ENCODE data around the gene SBF2. TPM values are rescaled to one million over a fixed set of nuclear protein-coding genes. Genes with fewer than 3 reads are reported as not detected.
"Not testable (repeated sequence)": the region's sequence is repeated elsewhere in the genome, so short reads cannot be mapped to it uniquely, and the experiment has no call there.

The SBF2 gene
- total RNA-seq, 1 donor from 2014 or later, result 141 TPM

DNA sequence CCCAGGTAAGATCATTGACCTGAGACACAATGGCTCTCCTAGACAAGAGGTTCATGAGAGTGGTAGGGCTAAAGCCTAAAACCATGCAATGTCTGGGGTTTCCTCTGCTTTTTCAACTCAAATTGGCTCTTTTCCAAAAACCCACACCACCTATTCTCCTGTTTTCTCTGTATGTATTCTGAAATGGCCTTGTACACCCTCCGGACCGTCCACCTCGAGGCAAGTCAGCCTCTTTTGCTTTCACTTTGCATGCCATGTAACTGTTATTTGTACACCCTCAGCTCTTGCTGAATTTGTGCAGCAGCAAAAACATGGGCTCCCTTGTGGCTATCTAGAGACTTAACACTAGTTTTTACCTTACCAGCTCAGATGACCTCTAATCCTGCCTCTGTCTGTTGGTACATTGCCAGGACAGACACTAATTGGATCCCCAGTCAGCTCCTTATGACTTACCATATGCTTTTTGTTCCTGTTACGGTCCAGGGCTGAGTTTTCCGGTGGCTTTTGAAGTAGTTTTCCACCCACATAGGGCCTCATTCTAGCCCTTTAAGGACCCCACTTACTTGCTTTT is 288.0 kb downstream of the SBF2 start:
- intact Hi-C loops (cut with DNase I), result no loop called here
- ATAC-seq (no peak), DNase-seq (ENCODE audit: low spot score) (no peak)

GRCh38 chr11:10004526-10005113 is 289.4 kb downstream of the SBF2 start:
- no peak for ATAC-seq
- intact Hi-C loops (cut with DNase I), result no loop called here
- DNase-seq (ENCODE audit: low spot score), result no peak

DNA sequence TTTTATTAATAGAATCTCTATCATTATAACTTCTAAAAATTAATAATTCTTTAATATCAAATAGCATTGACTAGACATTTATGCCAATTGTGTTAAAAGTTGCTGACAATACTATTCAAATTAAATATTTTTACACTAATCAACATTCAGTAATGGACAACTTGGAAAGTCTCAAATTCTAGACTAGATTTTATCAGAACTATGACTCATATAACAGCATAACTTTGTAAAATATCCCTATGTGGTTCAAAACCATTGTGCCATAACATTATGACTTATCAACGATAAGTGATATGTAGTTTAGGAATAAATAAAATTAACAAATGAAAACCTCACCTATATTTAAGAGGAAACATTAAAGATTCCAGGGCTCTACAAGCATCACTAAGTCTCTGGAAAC is 291.8 kb downstream of the SBF2 start:
- no peak for ATAC-seq
- intact Hi-C loops (cut with DNase I), result no loop called here
- no peak for DNase-seq (ENCODE audit: low spot score)

DNA sequence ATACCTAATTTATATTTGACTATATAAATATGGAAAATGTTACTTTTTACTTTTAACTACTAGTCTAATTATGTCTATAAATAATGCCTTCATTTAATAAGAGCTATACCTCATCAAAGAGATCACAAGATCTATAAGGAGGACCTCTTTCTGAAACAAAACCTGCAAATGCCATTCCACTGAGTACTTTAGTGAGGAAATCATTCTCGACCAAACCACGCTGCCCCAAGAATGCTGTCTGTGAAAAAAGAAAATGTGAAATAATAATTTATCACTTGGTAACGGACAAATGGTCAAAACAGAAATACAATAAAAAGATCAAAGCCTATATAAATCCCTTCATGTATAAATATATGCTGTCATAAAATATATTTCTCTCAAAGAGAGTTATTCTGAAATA is 301.7 kb downstream of the SBF2 start:
- DNase-seq (ENCODE audit: low spot score) (no peak), ATAC-seq (no peak)
- intact Hi-C loops (cut with DNase I), result no loop called here

DNA sequence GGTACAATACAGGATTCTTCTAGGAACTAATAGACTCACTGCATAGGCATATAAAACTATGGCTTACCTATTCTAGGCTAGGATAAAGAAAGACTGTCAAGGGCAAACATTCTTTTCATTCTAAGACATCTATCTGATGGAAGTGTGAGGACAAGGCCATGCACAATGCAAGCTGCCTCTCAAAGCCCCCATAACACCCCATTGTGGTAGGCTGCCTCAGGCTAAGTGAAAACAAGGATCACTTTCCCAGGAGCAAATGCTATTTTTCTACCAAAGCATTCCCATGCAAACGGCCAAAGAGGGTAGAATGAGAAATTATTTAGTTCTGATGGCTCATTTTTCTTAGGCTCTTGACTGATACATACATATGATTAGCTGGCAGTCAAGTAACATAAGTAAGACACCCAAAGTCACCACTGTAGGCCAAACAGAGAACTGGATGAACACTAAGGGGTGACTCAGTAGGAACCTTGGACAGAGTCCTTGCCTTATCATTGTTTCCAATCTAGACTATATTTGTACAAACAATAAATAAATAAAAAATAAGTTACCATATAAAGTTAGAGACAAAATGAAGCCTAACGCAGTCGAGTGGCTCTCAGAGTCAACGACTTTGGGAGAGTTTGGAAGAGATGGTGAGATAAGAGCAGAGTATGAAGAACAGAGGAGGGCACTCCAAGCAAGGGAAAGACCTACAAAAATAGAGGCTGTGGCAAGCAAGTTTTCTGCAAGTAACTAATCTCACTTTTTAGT is 303.6 kb downstream of the SBF2 start:
- intact Hi-C loops (cut with DNase I), result no loop called here
- DNase-seq (ENCODE audit: low spot score) (no peak), ATAC-seq (peak; percentile 79)

DNA sequence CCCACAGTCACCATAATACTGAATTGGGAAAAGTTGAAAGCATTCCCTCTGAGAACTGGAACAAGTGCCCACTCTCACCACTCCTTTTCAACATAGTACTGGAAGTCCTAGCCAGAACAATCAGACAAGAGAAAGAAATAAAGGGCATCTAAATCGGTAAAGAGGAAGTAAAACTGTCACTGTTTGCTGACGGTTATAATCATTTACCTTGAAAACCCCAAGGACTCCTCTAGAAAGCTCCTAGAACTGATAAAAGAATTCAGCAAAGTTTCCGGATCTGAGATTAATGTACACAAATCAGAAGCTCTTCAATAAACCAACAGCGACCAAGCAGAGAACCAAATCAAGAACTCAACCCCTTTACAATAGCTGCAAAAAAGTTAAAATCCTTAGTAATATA is 306.7 kb downstream of the SBF2 start:
- intact Hi-C loops (cut with DNase I); ATAC-seq; DNase-seq (ENCODE audit: low spot score): not testable (repeated sequence)

- ATAC-seq, result no peak
- DNase-seq (ENCODE audit: low spot score), result no peak
- intact Hi-C loops (cut with DNase I), result no loop called here
These were observed 311.0 kb downstream of the SBF2 start for GRCh38 chr11:9982796-9983579.

DNA sequence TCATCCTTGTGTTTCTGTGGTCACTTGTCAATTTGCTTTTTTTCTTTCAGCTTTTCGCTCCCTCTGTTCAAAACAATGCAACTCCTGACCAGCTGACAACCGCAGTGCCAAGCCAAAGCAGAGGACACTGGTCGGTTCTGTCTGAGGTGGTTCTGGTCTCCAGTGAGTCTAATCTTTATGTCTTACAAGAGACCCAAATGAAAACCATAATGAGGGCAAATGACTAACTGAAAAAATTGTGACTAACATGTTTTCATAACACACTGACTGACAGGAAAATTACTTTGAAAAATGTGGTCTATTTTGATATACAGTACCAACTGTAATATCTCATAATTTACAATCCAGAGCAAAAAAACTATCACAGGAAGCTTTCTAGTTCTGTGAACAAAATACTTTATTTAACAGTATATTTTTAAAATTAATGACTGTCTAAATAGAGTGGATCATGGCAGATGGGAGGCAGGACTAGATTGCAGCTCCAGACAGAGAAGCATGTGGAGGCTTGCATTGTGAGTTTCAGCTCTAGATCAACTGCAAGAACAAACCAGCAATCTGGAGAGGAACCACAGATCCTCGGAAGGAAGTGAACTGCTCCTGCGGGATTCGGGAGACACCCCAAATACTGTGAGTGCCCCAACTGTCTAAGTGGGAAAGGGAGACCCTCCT is 311.8 kb downstream of the SBF2 start:
- no peak for DNase-seq (ENCODE audit: low spot score)

GRCh38 chr11:9980931-9981330 is 313.1 kb downstream of the SBF2 start:
- ATAC-seq (no peak), DNase-seq (ENCODE audit: low spot score) (no peak)
- intact Hi-C loops (cut with DNase I), result no loop called here

More for the DNA sequence above, 311.8 kb downstream of the SBF2 start:
- intact Hi-C loops (cut with DNase I), result no loop called here
- no peak for ATAC-seq

GRCh38 chr11:9977554-9977953 is 316.5 kb downstream of the SBF2 start:
- intact Hi-C loops (cut with DNase I), result no loop called here

GRCh38 chr11:9974375-9974774 is 319.6 kb downstream of the SBF2 start:
- DNase-seq (ENCODE audit: low spot score), result no peak
- no peak for ATAC-seq
- intact Hi-C loops (cut with DNase I), result loop anchor here (5.0 kb wide), 1 partner anchor 217 kb away; no protein-coding TSS in a partner anchor

More at GRCh38 chr11:9977554-9977953, 316.5 kb downstream of the SBF2 start:
- DNase-seq (ENCODE audit: low spot score), result no peak
- ATAC-seq, result no peak

DNA sequence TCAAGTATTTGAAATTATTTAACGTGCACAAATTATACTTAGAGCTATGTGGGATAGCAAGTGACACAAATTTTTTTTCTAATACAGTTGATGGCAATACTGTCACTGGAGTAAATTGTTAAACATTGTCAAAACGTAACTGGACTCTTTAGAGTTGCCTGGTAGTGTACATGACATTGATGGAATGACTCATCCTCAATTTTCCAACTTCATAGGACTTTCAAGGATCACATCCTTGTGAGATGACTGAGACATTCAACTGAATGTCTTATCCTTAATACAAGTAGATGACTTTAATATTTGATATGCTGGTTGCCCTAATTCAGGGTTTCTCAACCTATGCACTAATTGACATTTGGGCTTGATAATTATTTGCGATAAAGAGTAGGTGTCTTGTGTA is 320.1 kb downstream of the SBF2 start:
- DNase-seq (ENCODE audit: low spot score) (no peak), ATAC-seq (no peak)
- intact Hi-C loops (cut with DNase I), result loop anchor here (5.0 kb wide), 1 partner anchor 217 kb away; no protein-coding TSS in a partner anchor

DNA sequence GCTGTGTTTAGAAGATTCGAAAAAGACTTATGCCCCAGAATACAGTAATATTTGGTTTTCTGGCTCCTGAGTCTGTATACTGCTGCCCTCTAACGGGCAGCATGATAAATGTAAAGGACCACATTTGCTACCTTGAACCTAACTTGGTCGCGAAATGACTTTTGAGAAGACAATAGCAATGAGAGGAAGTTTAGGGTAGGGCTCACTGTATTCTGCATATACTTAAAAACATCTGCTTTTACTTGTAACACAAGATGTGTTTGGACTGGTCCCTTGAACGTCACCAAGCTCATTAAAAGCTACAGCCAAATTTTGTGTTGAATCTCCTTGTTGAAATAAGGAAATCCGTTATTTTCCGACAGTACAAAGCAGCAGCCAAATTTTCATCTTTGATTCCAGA is 321.0 kb downstream of the SBF2 start:
- intact Hi-C loops (cut with DNase I), result loop anchor here (5.0 kb wide), 1 partner anchor 216 kb away; no protein-coding TSS in a partner anchor
- no peak for DNase-seq (ENCODE audit: low spot score)
- peak; percentile 79 for ATAC-seq

DNA sequence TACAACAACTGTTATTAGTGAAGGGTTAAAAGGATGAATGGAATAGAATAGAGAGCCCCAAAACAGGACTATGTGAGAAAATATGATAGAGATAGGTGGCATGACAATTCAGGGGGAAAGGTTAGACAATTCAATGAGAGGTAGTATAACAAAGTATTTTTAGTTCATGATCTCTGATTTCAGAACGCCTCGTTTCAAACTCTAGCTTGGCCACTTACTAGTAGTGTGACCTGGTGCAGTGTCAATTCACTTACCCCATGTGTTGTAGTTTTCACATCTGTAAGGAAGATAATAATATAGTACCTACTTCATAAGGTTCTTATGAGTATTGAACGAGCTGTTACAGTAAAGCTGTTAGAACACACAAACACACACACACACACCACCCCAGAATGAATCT is 322.1 kb downstream of the SBF2 start:
- ATAC-seq (no peak), DNase-seq (ENCODE audit: low spot score) (no peak)
- intact Hi-C loops (cut with DNase I), result loop anchor here (5.0 kb wide), 1 partner anchor 215 kb away; no protein-coding TSS in a partner anchor

DNA sequence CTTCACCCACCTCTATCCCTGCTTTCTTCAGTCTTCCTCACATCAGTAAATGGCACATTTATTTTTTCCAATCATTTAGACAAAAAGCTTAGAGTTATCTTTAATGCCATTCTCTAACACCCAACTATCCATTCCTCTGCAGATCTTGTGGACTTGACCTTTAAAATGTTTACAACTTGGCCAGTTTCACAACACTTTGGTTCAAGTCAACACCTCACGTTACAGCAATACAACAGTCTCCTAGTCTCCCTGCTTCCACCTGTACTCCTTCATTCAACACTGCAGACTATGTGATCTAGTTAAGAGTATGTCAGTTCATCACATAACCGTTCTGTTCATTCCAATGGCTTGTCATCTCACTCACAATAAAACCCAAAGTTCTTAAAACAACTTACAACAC is 325.0 kb downstream of the SBF2 start:
- DNase-seq (ENCODE audit: low spot score), result no peak
- ATAC-seq, result no peak
- intact Hi-C loops (cut with DNase I), result no loop called here

DNA sequence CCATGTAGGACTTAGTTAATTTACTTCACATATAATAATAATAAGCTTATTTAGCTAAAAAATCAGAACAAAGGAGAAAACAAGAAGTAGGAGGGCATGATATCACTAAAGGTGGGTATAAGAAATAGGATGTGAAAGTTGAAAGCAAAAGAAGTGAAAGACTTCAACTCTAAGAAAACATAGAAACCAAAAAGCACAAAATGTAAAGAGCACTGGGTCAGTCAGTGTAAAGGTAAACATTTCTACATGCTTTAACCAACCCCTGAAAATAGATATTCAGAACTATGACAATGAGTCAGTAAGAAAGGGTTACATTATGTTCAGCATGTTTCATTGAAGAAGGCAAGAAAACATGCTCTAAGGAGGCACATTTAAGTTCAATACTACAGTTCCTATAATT is 331.3 kb downstream of the SBF2 start:
- intact Hi-C loops (cut with DNase I), result no loop called here
- DNase-seq (ENCODE audit: low spot score) (no peak), ATAC-seq (no peak)

DNA sequence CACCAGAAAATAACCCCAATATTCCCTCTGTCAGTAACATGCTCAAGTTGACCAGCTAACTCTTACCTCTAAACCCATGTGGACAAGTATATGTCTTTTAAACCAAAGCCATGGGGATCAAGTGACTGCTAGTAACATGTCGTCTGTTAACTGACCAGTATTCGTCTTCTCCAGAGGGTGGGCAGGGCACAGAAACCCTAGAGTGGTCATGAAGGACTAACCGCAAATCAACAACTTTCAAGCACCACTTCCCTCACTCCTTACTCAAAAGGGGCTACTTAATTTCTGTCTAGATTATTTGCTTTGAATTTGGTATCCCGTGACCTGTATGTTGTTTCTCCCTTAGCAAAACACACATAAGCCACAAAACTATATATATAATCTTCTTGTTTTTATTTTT is 336.9 kb downstream of the SBF2 start:
- no peak for DNase-seq (ENCODE audit: low spot score)
- intact Hi-C loops (cut with DNase I), result no loop called here
- no peak for ATAC-seq

DNA sequence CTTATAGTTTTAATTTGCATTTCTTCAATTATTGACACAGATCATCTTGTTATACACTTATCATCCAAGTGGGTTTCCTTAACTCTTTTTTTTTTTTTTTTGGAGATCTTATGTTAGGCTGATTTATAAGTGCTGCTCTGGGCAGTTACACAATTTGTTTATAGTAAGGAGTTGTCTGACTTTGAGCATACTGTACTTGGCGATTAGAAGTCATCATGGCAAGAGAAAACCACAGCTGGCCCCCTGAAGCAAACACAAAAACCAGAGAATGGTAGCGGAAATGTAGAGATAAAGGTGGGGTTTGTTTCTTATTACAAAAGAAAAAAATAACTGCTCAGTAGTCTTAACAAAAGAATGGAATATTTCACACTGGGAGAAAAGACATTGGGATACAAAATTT is 337.5 kb downstream of the SBF2 start:
- no peak for DNase-seq (ENCODE audit: low spot score)
- ATAC-seq, result no peak
- intact Hi-C loops (cut with DNase I), result no loop called here

- no peak for DNase-seq (ENCODE audit: low spot score)
- intact Hi-C loops (cut with DNase I), result no loop called here
- no peak for ATAC-seq
These were observed 338.6 kb downstream of the SBF2 start for GRCh38 chr11:9955391-9955790.

Measured in sciatic nerve (tissue), 2 donors.